CD8-positive, alpha-beta memory T cell (primary cell): ENCODE data around the gene BLOC1S5. TPM values are rescaled to one million over a fixed set of nuclear protein-coding genes. Genes with fewer than 3 reads are reported as not detected.

Experiments used
- polyA plus RNA-seq: library from polyadenylated mRNA; unstranded; fragments of 300-500 nt; fragmentation: Illumina TruSeq; gene quantifications from one replicate; pipeline ENCODE4 v1.2.3, GENCODE V29; 2021
- total RNA-seq, 2 experiments: library from RNA; stranded (reverse); gene quantifications; one replicate each; pipeline ENCODE4 v1.2.3, GENCODE V29; 2021

Gene BLOC1S5
- total and polyA plus RNA-seq, 3 experiments from 2014 or later = 20.0 to 27.9 (median 22.6) TPM

Other genes with a start within 250 kb of the BLOC1S5 start
- gene TXNDC5, start 153.6 kb downstream of the BLOC1S5 start, total RNA-seq = 10 to 100 TPM; 77.9 to 79.8 TPM
- 34.7 TPM for gene TXNDC5, start 153.6 kb downstream of the BLOC1S5 start, polyA plus RNA-seq
- 10 to 100 TPM; 71.2 to 76.0 TPM for gene EEF1E1, start 38.2 kb upstream of the BLOC1S5 start, total RNA-seq
- gene EEF1E1, start 38.2 kb upstream of the BLOC1S5 start, polyA plus RNA-seq = 48.3 TPM